ENCODE results near the gene SLC16A8. TPM values are rescaled to one million over a fixed set of nuclear protein-coding genes. Genes with fewer than 3 reads are reported as not detected.

Gene SLC16A8
- total and polyA plus RNA-seq, 9 of the 15 experiments (the other 6 are each of a cell fraction or from before 2014, with no cell fraction given) = not detected

DNA sequence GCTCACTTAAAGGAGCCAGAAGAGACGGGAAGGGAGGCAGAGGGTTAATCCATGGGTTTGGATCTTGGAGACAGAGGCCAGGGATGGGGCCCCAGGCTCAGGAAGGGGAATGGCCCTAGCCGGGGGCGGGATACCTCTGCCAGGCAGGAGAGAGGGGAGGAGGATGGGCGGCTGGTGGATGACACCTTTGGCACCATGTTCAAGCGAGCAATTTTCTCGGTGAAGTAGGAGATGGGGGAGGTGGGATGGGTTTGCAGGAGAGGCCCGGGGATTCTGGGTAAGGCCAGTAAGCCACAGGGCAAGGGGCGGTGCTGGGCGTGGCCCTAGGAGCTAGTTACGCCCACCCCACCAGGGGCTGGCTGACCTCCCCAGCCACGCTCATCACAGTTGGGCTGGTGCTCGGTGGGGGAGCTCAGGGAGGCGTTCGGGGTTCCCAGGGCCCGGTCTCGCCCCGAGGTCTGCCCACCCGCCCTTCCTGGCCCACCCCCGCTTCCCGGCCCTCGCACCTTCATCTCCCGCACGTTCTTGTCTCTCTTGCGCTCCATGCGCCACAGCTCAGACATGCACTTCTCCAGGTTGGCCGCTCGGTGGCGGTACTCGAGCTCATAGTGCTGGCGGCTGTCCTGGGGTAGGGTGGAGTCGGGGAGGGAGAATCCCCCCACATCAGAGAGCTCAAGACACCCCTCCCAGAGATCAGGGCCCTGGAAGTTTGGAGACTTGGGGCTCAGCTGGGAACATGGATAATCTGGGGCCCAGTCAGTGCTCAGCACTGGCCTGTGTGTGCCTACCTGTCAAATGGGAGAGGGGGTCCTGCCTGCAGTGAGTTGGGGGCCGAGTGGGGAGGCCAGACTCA is 13.8 kb upstream of the SLC16A8 start:
- intact Hi-C loops (cut with micrococcal nuclease) = no loop called here
- Histone ChIP-seq H3K4me1 (replicated peaks in 1 of 2; ENCODE audit: control insufficient read depth in 2 of 2, insufficient read depth in 2 of 2, low read length in 2 of 2) (peaks cover 2 to 11% of the 10 kb centered on the region in 2 experiments; a peak in 3 of 5 replicates), H3K9me1 (ENCODE audit: control insufficient read depth, insufficient read depth, low read length) (no peaks in the 10 kb centered on the region), H3K79me2 (ENCODE audit: control insufficient read depth, insufficient read depth, low read length) (no peaks in the 10 kb centered on the region), H3K36me3 (ENCODE audit: control insufficient read depth, insufficient read depth, low read length) (no peaks in the 10 kb centered on the region), H3K4me3 (no peak overlapping the region), H3K27me3 (ENCODE audit: control insufficient read depth in 2 of 2, insufficient read depth in 2 of 2, low read length in 2 of 2) (no peaks in the 10 kb centered on the region), H3K9ac (ENCODE audit: insufficient read depth in 1 of 2, low read depth in 2 of 2, low read length in 2 of 2) (0 out of 4 replicates have a peak overlapping the region, but pooled peaks of 1 of the 2 experiments have one; percentile 10), H3K4me2 (ENCODE audit: insufficient read depth, low read length) (peak overlapping the region; percentile 32; the same call in 1 of the 2 replicates), H2AFZ (ENCODE audit: low read depth, low read length) (peak overlapping the region; percentile 64), H3K27ac (ENCODE audit: extremely low read depth, low read depth, low read length) (no peak overlapping the region), H4K20me1 (replicated peaks; ENCODE audit: control insufficient read depth, insufficient read depth, low read length) (no peaks in the 10 kb centered on the region), H3K9me3 (replicated peaks; ENCODE audit: control insufficient read depth, insufficient read depth, low read depth, low read length) (no peaks in the 10 kb centered on the region)
- DNase-seq (ENCODE audit: extremely low read depth in 1 of 4, low spot score in 3 of 4) = peak; percentile 72 to 76 (median 75)
- in situ Hi-C loops (cut with MboI) = no loop called here
- ChIA-PET CTCF (ENCODE audit: low intra/inter-chr PET ratio) (no interaction called here), POLR2A (interaction anchor here (1.1 kb wide), 1 partner anchor 10 kb away, joined by 3 read pairs; no protein-coding TSS in a partner anchor)
- WGBS (ENCODE audit: insufficient coverage, low coverage, missing lambda C conversion rate) = 7% methylated on average over 12 of the region's 32 CpGs
- BruUV-seq (replicated peaks) = no TSS peak
- FAIRE-seq = peak; percentile 74
- peak; percentile 96 for ATAC-seq
- TF ChIP-seq FIP1L1 (IDR thresholded peaks at IDR 0.05; ENCODE audit: low read depth, low read length, poor library complexity, severe bottlenecking) (no peak), FUS (optimal IDR thresholded peaks at IDR 0.05; ENCODE audit: low read depth, low read length) (no peak), ETS2 (tag; IDR thresholded peaks at IDR 0.05; ENCODE audit: borderline replicate concordance, poor library complexity, severe bottlenecking) (no peak), ZNF785 (CRISPR knock-in tag; IDR thresholded peaks at IDR 0.05) (no peak), GTF2E2 (tag; IDR thresholded peaks at IDR 0.05) (no peak), ZNF589 (CRISPR knock-in tag; IDR thresholded peaks at IDR 0.05; ENCODE audit: low read depth) (no peak), BMI1 (IDR thresholded peaks at IDR 0.05; ENCODE audit: low read length) (no peak), ZNF146 (CRISPR knock-in tag; IDR thresholded peaks at IDR 0.05; ENCODE audit: unreplicated experiment) (no peak), ZBED1 (IDR thresholded peaks at IDR 0.05) (no peak), EP400 (IDR thresholded peaks at IDR 0.05) (no peak), ZBTB7A (IDR thresholded peaks at IDR 0.05; ENCODE audit: borderline replicate concordance, control insufficient read depth, low read depth, low read length) (peak; percentile 48; the same call in 1 of the 2 replicates), ESRRA (IDR thresholded peaks at IDR 0.05; ENCODE audit: borderline replicate concordance, low read depth) (no peak), HNRNPLL (IDR thresholded peaks at IDR 0.05; ENCODE audit: low read depth, low read length, poor library complexity, severe bottlenecking) (no peak), EHMT2 (IDR thresholded peaks at IDR 0.05) (no peak), TSC22D4 (tag; IDR thresholded peaks at IDR 0.05) (no peak), ZNF766 (CRISPR knock-in tag; conservative IDR thresholded peaks at IDR 0.05) (no peak), GTF2F1 (IDR thresholded peaks at IDR 0.05; ENCODE audit: low read depth, low read length) (no peak), CREBBP (IDR thresholded peaks at IDR 0.05; ENCODE audit: low read depth, low read length) (no peak), EGR1 (conservative IDR thresholded peaks at IDR 0.05) (peak; percentile 60; the same call in 1 of the 2 replicates), SMC3 (conservative IDR thresholded peaks at IDR 0.05; ENCODE audit: insufficient read depth, low read depth, low read length) (peak; percentile 49; the same call in 1 of the 2 replicates), FOXA3 (CRISPR knock-in tag; conservative IDR thresholded peaks at IDR 0.05 in 1 of 2, IDR thresholded peaks at IDR 0.05 in 1 of 2) (no peak), LCOR (CRISPR knock-in tag; IDR thresholded peaks at IDR 0.05) (no peak)
- TF ChIP-seq, protein P1, sequence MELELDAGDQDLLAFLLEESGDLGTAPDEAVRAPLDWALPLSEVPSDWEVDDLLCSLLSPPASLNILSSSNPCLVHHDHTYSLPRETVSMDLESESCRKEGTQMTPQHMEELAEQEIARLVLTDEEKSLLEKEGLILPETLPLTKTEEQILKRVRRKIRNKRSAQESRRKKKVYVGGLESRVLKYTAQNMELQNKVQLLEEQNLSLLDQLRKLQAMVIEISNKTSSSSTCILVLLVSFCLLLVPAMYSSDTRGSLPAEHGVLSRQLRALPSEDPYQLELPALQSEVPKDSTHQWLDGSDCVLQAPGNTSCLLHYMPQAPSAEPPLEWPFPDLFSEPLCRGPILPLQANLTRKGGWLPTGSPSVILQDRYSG (tag; conservative IDR thresholded peaks at IDR 0.05; ENCODE audit: low read depth) = no peak
